GM19328 (cell line): Measurements from ENCODE around the gene ZNF292.
A peak's percentile ranks its signal among the peaks of the same experiment; 100 is the strongest.
"Not testable (repeated sequence)": the region's sequence is repeated elsewhere in the genome, so short reads cannot be mapped to it uniquely, and the experiment has no call there.

ENCODE experiments used
- ATAC-seq: cut with Tn5 transposase; IDR thresholded peaks from one replicate; pipeline ENCODE4 v1.9.1; 2021; ENCODE audit warnings: mild to moderate bottlenecking, moderate library complexity; ENCODE audit not compliant: unreplicated experiment

ZNF292 gene

GRCh38 chr6:87161299-87161698, 5.9 kb downstream of the ZNF292 start:
- ATAC-seq = no peak

DNA sequence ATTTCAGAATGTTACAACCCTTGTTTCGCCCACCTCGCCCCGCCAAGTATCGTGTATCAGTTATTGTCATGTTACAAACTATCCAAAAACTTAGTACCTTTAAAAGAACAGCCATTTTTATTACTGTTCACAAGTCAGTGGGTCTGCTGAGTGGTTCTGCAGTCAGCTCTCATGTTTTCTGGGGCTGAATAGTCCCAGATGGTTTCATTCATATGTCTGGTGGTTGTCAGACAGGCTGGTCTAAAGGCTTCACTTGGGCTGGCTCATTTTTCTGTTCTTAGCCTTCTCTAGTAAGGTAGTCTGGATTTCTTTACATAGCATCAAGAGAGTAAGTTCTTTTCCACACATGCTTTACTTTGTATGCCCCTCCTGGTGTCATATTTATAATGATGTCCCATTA, 8.6 kb downstream of the ZNF292 start:
- ATAC-seq = no peak

GRCh38 chr6:87164506-87164905, 9.1 kb downstream of the ZNF292 start:
- no peak for ATAC-seq

GRCh38 chr6:87165185-87165584, 9.8 kb downstream of the ZNF292 start:
- no peak for ATAC-seq

- no peak for ATAC-seq
Measured at GRCh38 chr6:87171938-87172633, 16.7 kb downstream of the ZNF292 start.

DNA sequence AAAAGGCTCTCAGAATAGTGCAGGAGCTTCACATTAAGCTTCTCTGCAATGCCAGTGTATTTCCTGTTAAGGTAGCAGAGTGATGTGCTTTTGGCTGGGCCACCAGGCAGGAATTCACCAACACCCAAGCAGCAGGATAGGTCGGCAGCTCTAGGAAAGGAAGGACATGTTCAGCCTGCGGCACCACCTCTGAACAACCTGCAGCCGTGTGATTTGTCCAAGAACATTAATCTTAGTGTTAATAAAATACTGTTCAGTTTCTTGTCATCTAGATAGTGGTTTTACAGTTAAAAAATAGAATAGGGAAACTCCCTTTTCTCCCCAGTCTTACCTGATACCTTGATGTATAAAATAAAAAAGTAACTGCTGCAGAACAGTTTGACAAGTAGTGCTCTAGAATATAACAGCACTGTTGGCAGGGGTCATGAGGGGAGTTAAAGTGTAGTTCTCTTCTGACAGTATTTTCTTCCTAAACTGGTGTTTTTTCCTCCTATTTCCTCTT, 18.8 kb downstream of the ZNF292 start:
- ATAC-seq = peak; percentile 55

- no peak for ATAC-seq
Measured at GRCh38 chr6:87176493-87176892, 21.1 kb downstream of the ZNF292 start.

DNA sequence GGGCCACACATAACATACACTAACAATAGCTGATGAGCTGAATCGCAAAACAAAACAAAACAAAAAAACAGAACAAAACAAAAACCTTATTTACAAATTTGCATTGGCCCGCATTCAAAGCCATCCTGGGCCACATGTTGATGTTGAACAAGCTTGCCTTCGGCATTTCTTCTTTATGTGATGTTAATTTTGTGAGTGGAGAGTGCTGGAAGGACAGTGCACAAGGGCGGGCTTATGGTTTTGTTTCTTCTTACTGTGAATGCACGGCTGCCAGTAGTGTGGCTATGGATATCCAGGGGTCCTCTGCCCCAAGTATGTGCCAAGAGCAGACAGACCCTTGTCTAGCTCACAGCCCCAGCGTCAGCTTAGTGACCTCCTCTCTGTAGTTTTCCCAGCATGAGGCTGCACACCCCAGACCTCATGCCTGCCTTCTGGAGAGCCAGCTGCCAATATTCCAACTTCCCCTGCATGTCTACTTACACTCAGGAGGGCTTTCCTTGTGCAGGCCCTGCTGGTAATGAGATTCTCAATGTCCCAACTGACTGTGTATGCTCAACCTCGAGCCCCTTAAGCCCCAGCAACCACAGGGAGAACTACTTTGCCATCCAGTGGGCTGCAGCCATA, 24.9 kb downstream of the ZNF292 start:
- no peak for ATAC-seq

DNA sequence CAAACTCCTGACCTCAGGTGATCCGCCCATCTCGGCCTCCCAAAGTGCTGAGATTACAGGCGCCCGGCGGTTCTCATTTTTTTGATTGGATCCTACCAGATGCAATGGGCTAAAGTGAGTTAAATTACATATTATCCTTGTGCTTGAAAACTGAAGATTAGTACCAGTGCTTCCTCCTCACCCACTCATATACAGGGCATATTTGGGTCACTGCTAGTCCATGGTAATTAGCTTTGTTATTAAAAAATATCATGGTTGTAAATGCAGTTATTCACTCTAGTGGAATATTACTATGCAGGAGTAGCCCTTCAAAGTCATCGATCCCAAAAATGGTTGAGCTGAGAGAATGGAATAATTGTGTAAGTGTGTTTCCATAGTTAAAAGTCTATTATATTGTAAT, 26.5 kb downstream of the ZNF292 start:
- peak; percentile 15 for ATAC-seq

DNA sequence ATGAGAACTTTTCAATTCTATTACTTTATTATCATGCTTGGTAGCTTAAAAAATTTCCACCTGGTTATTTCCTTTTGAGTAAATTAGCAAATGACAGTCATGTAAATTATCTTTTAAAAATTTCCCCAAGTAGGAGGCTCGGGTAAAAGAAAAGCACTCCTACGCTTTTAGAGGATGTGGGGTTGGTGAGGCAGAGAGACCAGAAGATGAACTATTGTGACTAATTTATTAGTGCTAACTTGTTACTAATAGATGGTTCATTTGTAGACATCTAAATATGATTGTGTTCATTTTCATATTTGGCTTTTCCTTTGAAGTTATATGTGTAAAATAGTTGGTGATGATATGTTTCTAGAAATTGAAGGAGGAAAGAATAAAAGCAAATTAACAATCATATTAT, 27.0 kb downstream of the ZNF292 start:
- peak; percentile 77 for ATAC-seq

DNA sequence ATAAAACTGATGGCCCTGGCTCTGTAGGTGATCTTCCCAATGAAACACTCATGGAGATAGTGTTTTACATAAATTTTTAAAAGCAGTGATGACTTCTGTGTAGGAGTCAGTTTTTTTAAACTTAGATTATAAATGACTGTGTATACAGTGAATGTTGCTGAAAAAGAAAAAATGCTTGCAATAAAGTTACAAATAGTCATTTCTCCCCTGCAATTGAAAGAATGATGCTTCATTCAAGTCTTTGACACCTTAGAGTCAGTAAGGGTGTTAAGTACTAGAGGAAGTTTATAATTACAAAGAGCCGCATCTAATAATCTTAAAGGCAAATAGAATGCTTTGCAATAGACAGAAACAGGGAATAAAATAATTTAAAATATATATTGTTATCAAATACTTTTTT, 27.6 kb downstream of the ZNF292 start:
- ATAC-seq = peak; percentile 12

- no peak for ATAC-seq
Measured at GRCh38 chr6:87183687-87184086, 28.3 kb downstream of the ZNF292 start.

- ATAC-seq = no peak
Measured at GRCh38 chr6:87184762-87185250, 29.4 kb downstream of the ZNF292 start.

- no peak for ATAC-seq
Measured at GRCh38 chr6:87196275-87196842, 41.0 kb downstream of the ZNF292 start.

- no peak for ATAC-seq
Measured at GRCh38 chr6:87197547-87197946, 42.2 kb downstream of the ZNF292 start.

GRCh38 chr6:87198022-87198810, 42.9 kb downstream of the ZNF292 start:
- ATAC-seq = not testable (repeated sequence)

DNA sequence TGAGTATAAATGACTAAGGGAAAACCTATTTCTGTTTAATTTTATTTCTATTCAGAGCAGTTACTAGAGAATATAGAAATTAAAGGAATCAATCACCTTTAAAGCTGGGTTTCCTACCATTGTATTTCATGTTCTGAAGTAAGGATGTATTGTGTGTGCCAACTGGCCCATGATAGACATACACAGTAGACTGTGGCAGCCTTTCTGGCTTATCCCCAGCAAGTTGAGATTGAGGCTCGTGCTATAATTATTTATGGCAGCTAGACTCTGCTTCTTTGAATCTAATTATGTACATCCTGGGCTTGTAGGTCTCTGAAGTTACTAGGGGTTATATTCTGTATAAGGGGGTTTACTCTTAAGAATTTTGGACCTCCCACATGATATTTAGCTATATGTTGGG, 44.4 kb downstream of the ZNF292 start:
- no peak for ATAC-seq

- ATAC-seq = no peak
Measured at GRCh38 chr6:87200469-87201175, 45.3 kb downstream of the ZNF292 start.

DNA sequence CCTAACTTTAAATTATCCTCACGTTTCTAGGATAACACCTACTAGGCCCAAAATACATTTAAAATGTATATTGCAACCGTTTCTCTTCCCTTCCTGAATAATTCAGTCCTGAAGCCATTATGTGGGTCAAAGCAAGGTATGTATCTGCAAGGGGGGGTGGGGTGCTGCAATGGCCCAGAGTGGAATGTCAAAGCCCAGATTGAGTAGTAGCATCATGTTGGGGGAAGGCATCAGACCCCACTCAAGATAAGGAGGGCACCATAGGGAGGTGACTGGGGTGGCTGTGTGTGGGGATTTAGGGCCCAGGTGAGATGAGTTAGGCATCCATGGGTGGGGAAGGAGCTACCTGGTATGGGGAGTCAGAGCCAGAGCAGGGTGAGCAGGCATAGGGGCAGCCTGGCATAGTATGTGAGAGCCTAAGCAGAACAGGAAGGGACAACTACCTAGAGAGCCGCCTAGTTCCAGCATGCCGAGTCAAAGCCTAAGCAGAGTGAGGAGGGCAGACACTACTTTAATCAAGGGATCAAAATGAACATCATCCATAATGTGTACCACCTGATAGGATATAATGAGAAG, 48.2 kb downstream of the ZNF292 start:
- ATAC-seq = no peak

DNA sequence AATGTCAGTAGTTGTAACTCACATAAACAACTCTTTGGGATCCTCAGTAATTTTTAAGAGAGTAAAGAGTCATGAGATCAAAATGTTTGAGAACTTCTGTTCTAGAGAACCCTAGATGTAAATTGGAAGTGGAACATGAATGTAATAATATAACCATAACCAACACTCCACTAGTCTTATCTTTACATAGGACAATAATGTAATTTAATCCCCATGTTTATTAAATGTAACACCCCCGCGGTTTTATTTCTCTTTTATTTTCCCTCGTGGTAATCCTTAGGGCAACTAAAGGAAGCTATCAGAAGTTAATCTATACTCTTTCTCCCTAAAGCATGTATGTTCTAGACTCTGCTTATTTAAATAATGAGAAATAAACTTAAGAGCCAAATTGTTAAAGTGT, 54.4 kb downstream of the ZNF292 start:
- no peak for ATAC-seq
